Transverse colon (tissue), 4 donors: ENCODE results near the gene ST3GAL4.

Experiments
- CTCF ChIP-seq, 5 experiments: fragments of 200-600 bp in 3 of 5; fragments of 450-650 bp in 2 of 5; sonication (generic) in 3 of 5; IDR thresholded peaks; 1 replicate in 2 of 5; 2 replicates in 3 of 5; pipeline ENCODE4 v1.5.1; 2016 to 2017; ENCODE audit warnings: antibody characterized with exemption in 5 of 5, inconsistent platforms in 3 of 5, mild to moderate bottlenecking in 2 of 5, moderate library complexity in 1 of 5
- EP300 ChIP-seq: sonication (generic); formaldehyde crosslinking; IDR thresholded peaks from one replicate; pipeline ENCODE4 v1.6.1; 2017; ENCODE audit warnings: antibody characterized with exemption, low read depth
- POLR2A ChIP-seq: fragments of 450-650 bp; IDR thresholded peaks from one replicate; pipeline ENCODE4 v1.6.1; 2016; ENCODE audit warnings: antibody characterized with exemption, mild to moderate bottlenecking, moderate library complexity
- POLR2AphosphoS5 ChIP-seq, 3 donors: sonication (generic); formaldehyde crosslinking; IDR thresholded peaks; one replicate each; pipeline ENCODE4 v1.6.1; 2016; ENCODE audit warnings: antibody characterized with exemption in 3 of 3

GRCh38 chr11:126403022-126403581 is 47.6 kb downstream of the ST3GAL4 start:
- no peak for TF ChIP-seq CTCF (IDR thresholded peaks at IDR 0.05)
- peak in 1 of 3 donors; percentile 40 for TF ChIP-seq POLR2AphosphoS5 (IDR thresholded peaks at IDR 0.05)
- no peak for TF ChIP-seq POLR2A
- no peak for TF ChIP-seq EP300
